HL-60/S4 treated with phorbol 12-myristate 13-acetate at 8.2 ng/mL for 4 days and 3 days (cell line): ENCODE data around the gene BORCS6.
"Not testable (repeated sequence)": the region's sequence is repeated elsewhere in the genome, so short reads cannot be mapped to it uniquely, and the experiment has no call there.

ENCODE experiments used
- in situ Hi-C: fragments of 300-500 bp; cut with MboI; formaldehyde crosslinking; loops from 2 replicates; pipeline ENCODE4 v1.15.0; 2022; ENCODE audit warnings: low sequenced_read_pairs

The BORCS6 gene

DNA sequence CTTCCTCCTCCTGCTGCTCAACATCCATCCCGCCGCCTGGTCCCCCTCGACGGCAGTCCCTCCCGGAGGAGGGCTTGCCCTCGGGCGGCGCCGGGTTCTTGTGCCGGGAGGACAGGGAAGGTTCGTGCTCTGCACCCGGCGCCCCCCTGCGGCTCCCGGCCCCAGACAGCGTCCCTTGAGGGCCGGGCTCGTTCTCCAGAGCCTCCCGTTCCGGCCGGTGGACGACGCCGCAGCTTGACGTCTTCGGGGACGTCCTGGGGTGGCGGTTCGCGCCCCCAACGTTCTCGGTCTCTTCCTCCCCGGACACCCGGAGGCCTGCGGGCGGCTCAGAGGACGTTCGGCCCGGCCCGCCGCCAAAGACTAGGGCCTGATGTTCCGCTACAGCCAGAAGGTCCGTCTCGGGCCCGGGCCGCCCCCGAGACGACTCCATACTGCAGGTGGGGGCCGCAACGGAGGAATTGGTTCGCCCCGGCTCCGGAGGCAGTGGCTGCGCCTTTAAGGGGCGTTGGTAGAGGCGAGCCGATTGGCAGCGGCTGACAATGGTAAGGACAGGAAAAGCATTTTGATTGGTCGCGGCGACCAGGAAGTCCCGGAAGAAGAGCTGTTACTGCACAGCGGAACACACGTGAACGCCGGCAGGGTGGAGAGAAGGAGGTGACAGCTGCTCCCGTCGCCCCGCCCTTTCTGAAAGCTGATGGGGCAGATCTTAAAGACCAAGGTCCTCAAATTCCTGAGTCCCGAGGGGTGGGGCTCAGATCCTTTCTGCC is at the start of gene BORCS6:
Gene BORCS6 (minus strand): TSS at position 470 of the 767 bp plus-strand sequence. CDS start 40 bp downstream, at position 430.
- in situ Hi-C loops, result no loop called here

- in situ Hi-C loops, result no loop called here
Observed at GRCh38 chr17:8237886-8238285, 47.9 kb upstream of the BORCS6 start.

GRCh38 chr17:8237175-8237574 is 47.2 kb upstream of the BORCS6 start:
- in situ Hi-C loops, result no loop called here

- in situ Hi-C loops, result no loop called here
Observed at GRCh38 chr17:8235676-8236075, 45.7 kb upstream of the BORCS6 start.

GRCh38 chr17:8234361-8235270 is 44.6 kb upstream of the BORCS6 start:
- in situ Hi-C loops, result no loop called here

- in situ Hi-C loops, result no loop called here
Observed at GRCh38 chr17:8231701-8232100, 41.7 kb upstream of the BORCS6 start.

DNA sequence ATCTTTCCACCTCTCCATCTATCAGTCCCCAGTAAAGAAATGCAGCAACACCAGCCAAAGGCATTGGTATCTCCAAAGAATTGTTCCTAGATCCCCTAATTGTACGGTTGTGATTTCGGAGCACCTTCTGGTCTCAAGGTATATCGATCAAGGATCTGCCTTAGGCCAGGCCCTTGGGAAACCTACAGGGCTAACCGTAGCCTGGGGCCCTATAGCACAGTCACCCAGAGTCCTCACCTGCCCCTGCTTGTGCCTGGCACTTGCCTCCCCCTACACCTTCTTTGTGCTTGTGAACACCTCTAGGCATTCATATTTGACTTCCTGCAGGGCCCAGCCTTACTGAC is 37.2 kb upstream of the BORCS6 start:
- in situ Hi-C loops, result no loop called here

- in situ Hi-C loops, result no loop called here
Observed at GRCh38 chr17:8226536-8227237, 36.7 kb upstream of the BORCS6 start.

GRCh38 chr17:8225813-8226535 is 36.0 kb upstream of the BORCS6 start:
- in situ Hi-C loops, result no loop called here

- in situ Hi-C loops, result no loop called here
Observed at GRCh38 chr17:8224891-8225812, 35.2 kb upstream of the BORCS6 start.

DNA sequence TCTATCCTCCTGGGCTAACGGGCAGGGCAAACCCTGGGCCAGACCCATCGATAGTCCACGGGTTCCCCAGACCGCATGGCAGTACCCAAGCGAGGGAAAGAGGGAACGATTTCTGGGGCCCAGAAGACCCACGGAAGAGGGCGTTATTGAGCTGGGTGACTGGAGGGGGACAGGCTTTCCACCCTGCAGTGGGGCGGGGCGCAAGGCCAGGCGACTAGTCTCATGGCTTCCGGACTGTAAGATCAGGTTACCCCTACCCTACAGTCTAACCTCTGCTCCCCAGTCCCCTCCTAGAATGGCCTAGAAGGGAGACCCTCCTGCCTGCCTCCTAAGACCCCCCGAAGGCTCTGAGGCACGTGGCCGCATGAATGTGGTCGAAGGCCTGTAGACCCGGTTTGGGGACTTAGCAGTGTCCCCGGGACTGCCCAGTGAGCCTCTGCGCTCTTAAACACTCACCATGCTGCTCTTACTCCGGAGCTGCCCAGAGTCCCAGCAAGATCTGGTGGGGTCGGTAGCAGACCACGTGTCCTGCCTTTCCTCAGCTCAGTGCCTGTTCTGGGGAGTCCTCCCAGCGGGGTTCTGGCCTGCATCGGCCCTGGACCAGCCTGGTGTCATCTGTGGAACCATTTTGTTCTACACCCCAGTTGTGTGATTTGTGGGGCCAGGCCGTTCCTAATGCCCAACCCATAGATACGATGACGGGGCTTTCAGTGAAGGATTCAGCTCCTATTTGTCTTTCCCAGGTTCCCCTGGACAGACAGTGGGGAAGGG is 33.6 kb upstream of the BORCS6 start:
- in situ Hi-C loops, result no loop called here

DNA sequence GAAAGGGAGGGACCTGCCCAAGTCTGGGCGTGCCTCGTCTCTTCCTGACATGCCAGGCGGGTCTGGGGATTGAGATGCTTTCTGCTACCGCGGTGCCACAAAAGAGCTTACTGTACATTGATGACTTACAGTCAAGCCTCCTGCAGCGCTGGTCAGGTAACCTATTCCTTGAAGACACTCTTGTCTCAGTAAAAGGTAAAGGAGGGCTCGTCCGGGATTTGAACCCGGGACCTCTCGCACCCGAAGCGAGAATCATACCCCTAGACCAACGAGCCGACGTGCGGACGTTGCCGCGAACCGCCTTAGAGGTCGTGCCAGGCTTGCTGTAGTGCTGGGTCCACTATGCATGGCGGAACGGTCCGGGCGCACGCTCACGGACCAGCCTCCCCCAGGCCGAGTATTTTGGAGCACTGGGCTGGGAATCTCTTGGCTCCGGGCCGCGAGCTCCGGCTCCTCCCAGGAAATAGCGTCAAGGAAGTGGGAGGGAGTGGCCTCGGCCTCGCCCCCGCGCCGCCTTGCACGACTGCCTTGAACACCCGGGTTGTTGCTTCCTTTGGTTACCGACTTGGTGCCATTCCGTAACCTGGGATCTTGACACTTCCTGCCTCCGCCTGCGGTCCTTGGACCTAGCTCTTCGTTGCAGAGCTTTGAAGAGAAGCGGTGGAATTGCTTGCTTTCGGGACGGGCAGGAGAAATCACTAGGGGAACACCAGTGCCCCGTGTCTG is 32.8 kb upstream of the BORCS6 start:
- in situ Hi-C loops, result no loop called here

DNA sequence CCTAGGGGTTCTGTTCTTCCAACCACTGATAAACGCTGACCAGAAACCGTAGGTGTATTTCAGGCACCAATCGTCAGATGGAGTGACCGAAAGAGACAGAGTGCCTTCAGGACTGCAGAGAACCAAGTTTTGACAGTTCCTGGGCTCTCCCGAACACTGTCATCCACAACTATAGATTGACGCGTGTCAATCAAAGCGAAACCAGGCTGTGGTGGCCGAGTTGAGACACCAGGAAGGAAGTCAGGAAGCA is 32.3 kb upstream of the BORCS6 start:
- in situ Hi-C loops, result no loop called here

- in situ Hi-C loops, result no loop called here
Observed at GRCh38 chr17:8221663-8222379, 31.8 kb upstream of the BORCS6 start.

DNA sequence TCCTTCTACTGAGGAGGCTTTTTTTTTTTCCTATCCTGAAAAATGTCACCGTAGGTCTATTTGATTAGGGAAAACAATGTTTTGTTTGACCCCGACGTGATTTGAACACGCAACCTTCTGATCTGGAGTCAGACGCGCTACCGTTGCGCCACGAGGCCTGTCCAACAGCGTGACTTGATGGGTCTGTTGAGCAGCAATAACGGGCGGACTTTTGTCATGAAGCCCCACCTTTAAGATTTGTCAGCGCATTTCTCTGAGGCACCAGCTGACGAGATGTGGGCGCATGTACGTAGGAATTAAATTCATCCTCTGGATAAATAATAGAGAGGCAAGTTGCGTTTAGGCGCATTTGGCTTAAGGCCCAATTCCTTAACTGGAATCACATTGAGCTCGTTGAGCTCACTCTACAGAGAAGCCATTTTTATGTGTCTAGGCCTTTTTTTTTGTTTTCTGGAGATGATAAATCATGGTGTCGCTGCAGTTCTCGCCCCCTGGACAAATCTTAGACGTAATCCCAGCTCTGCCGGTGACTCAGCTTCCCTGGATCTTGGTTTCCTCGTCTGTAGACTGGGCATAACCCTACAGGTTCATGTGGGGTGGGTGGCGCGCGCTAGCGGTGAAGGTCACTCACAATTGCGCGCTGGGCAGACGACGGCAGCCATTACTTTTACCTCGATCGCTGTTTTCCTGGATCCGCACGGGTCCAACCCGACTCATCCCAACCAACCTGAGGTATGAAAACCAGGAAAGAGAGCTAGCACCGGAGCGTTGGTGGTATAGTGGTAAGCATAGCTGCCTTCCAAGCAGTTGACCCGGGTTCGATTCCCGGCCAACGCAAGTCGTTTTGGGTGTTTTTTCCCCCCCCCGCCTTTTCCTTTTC is 31.0 kb upstream of the BORCS6 start:
- in situ Hi-C loops, result no loop called here

- in situ Hi-C loops, result not testable (repeated sequence)
Observed at GRCh38 chr17:8214000-8214399, 24.0 kb upstream of the BORCS6 start.
